ENCODE measurements around the gene VPS13D.

GRCh38 chr1:12202577-12202976, 27.3 kb upstream of the VPS13D start:
- no peak for TF ChIP-seq EZH2 (IDR thresholded peaks at IDR 0.05; ENCODE audit: borderline replicate concordance, low read depth, low read length, severe bottlenecking)
- TF ChIP-seq, protein P1, sequence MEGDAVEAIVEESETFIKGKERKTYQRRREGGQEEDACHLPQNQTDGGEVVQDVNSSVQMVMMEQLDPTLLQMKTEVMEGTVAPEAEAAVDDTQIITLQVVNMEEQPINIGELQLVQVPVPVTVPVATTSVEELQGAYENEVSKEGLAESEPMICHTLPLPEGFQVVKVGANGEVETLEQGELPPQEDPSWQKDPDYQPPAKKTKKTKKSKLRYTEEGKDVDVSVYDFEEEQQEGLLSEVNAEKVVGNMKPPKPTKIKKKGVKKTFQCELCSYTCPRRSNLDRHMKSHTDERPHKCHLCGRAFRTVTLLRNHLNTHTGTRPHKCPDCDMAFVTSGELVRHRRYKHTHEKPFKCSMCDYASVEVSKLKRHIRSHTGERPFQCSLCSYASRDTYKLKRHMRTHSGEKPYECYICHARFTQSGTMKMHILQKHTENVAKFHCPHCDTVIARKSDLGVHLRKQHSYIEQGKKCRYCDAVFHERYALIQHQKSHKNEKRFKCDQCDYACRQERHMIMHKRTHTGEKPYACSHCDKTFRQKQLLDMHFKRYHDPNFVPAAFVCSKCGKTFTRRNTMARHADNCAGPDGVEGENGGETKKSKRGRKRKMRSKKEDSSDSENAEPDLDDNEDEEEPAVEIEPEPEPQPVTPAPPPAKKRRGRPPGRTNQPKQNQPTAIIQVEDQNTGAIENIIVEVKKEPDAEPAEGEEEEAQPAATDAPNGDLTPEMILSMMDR (IDR thresholded peaks at IDR 0.05; ENCODE audit: borderline replicate concordance, extremely low read depth, low read length, poor library complexity, severe bottlenecking), result no peak
